ENCODE results near the gene SCNN1A. TPM values are rescaled to one million over a fixed set of nuclear protein-coding genes. Genes with fewer than 3 reads are reported as not detected.

SCNN1A gene
- total and polyA plus RNA-seq, 2 of the 13 experiments (the other 11 are each of a cell fraction or from before 2014, with no cell fraction given): 1.5 to 14.6 TPM

DNA sequence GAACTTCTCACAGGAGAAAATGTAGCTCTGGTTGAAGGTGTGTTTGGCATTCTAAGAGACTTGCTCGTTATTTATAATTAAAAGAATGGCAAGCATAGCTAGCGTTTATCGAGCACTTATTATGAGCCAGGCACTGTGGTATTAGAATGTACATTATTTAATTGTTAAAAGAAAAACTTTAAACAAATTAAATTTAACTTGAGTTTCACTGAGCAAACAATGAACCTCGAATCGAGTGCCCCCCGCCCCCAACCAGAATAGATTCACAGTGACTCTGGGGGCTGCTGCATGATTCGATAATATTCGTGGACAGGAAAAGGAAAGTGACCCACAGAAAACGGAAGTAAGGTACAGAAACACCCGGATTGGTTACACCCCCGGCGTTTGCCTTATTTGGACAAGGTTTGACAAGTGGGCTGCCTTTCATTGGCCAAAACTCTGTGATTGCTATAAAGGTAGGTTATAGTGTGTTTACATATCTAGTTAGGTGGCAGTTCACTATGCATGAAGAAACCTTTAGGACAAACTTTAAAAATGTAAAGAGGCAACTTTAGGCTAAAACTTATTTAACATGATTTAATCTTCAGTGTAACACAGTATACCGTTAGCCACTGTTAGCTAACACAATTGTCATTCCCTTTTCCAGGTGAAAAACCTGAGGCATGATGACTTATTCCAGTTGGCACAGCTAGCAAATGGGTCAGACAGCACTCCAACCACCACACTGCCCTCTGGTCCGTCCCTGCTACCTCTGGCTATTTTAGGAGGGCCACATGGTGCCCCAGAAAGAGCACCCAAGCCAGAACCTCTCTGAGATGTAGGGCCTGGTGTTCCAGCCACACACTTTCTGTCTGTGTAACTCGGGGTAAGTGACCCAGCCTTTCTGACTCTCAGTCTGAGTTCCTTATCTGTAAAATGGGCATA is 7.1 kb downstream of the SCNN1A start (continued):
- TF ChIP-seq, protein P1, sequence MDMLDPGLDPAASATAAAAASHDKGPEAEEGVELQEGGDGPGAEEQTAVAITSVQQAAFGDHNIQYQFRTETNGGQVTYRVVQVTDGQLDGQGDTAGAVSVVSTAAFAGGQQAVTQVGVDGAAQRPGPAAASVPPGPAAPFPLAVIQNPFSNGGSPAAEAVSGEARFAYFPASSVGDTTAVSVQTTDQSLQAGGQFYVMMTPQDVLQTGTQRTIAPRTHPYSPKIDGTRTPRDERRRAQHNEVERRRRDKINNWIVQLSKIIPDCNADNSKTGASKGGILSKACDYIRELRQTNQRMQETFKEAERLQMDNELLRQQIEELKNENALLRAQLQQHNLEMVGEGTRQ (IDR thresholded peaks at IDR 0.05; ENCODE audit: low read depth, low read length): no peak
- TF ChIP-seq, protein P1 (CRISPR knock-in tag; IDR thresholded peaks at IDR 0.05; ENCODE audit: borderline replicate concordance): peak; percentile 70; the same call in 1 of the 2 replicates

DNA sequence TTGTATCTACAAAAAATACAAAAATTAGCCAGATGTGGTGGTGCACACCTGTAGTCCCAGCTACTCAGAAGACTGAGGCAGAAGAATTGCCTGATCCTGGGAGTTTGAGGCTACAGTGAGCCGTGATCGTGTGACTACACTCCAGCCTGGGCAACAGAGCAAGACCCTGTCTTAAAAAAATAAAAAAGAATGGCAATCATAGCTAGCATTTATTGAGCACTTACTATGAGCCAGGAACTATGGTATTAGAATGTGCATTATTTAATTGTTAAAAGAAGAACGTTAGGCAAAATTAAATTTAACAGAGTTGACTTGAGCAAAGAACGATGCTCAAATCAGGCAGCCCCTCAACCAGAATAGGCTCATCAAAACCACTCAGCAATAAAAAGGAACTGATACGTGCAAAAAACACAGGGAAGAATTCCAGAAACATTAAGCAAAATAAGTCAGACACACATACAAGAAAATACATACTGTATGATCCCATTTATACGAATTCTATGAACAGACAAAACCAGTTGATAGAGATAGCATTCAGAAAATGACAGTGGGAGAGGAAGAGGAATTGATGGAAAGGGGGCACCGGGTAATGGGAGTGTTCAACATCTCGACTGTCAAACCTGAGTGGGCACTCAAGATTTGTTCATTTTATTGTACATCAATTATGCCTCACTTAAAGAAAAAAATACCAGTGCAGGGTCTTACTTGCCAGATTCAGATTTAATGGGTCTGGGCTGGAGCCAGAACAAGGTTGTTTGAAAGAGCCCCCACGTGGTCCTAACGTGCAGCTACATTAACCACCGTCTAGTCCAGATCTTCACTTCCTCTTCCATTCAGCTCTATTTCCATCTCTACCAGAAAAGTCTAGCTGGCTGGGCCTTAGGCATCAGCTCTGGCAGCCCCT is 8.0 kb downstream of the SCNN1A start:
- POLR2A ChIA-PET: interaction anchor here (0.5 to 2.9 kb wide), 9 partner anchors 16 to 73 kb away, joined by 3 to 55 read pairs (median 5); partner anchors contain the start of genes LTBR and TNFRSF1A
- TF ChIP-seq YEATS4 (CRISPR knock-in tag; IDR thresholded peaks at IDR 0.05; ENCODE audit: borderline replicate concordance): no peak
- TF ChIP-seq, protein P2, sequence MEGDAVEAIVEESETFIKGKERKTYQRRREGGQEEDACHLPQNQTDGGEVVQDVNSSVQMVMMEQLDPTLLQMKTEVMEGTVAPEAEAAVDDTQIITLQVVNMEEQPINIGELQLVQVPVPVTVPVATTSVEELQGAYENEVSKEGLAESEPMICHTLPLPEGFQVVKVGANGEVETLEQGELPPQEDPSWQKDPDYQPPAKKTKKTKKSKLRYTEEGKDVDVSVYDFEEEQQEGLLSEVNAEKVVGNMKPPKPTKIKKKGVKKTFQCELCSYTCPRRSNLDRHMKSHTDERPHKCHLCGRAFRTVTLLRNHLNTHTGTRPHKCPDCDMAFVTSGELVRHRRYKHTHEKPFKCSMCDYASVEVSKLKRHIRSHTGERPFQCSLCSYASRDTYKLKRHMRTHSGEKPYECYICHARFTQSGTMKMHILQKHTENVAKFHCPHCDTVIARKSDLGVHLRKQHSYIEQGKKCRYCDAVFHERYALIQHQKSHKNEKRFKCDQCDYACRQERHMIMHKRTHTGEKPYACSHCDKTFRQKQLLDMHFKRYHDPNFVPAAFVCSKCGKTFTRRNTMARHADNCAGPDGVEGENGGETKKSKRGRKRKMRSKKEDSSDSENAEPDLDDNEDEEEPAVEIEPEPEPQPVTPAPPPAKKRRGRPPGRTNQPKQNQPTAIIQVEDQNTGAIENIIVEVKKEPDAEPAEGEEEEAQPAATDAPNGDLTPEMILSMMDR (CRISPR knock-in tag; IDR thresholded peaks at IDR 0.05): peak; percentile 69
- TF ChIP-seq, protein P1 (IDR thresholded peaks at IDR 0.05; ENCODE audit: low read depth, low read length): 0 out of 2 replicates have a peak, but pooled peaks have one; percentile 28
- TF ChIP-seq, protein P1 (CRISPR knock-in tag; IDR thresholded peaks at IDR 0.05; ENCODE audit: borderline replicate concordance): no peak
- TF ChIP-seq KLF11 (CRISPR knock-in tag; IDR thresholded peaks at IDR 0.05): 0 out of 2 replicates have a peak, but pooled peaks have one; percentile 22
- peak; percentile 58 for TF ChIP-seq STAG1 (CRISPR knock-in tag; IDR thresholded peaks at IDR 0.05)
- TF ChIP-seq SAP130 (CRISPR knock-in tag; IDR thresholded peaks at IDR 0.05; ENCODE audit: low read depth): peak; percentile 27
- TF ChIP-seq ELF3 (CRISPR knock-in tag; IDR thresholded peaks at IDR 0.05): peak; percentile 67; the same call in 1 of the 2 replicates
- TF ChIP-seq ZNF605 (CRISPR knock-in tag; IDR thresholded peaks at IDR 0.05): 0 out of 2 replicates have a peak, but pooled peaks have one; percentile 22
- TF ChIP-seq ERF (CRISPR knock-in tag; IDR thresholded peaks at IDR 0.05): 0 out of 2 replicates have a peak, but pooled peaks have one; percentile 40
- TF ChIP-seq ZBTB7B (CRISPR knock-in tag; IDR thresholded peaks at IDR 0.05): 0 out of 2 replicates have a peak, but pooled peaks have one; percentile 35
- TF ChIP-seq ZNF207 (IDR thresholded peaks at IDR 0.05; ENCODE audit: borderline replicate concordance): no peak
- TF ChIP-seq FOSL2 (CRISPR knock-in tag; IDR thresholded peaks at IDR 0.05): no peak

More for the DNA sequence above, 8.0 kb downstream of the SCNN1A start:
- H3K79me2 ChIP-seq (ENCODE audit: insufficient read depth, low read length): no peaks in the 10 kb centered on the region
- no peak overlapping the region for H3K4me2 ChIP-seq (ENCODE audit: low read depth, low read length)
- no peaks in the 10 kb centered on the region for H3K36me3 ChIP-seq (replicated peaks in 1 of 2; ENCODE audit: control insufficient read depth in 1 of 2, insufficient read depth in 2 of 2, low read length in 2 of 2)
- no peaks in the 10 kb centered on the region for H3K27me3 ChIP-seq (ENCODE audit: control insufficient read depth in 1 of 2, insufficient read depth in 2 of 2, low read length in 2 of 2)
- CTCF ChIA-PET (ENCODE audit: low intra/inter-chr PET ratio, low total read pairs): interaction anchor here (0.8 to 1.3 kb wide), 4 partner anchors 32 to 46 kb away, joined by 3 to 7 read pairs (median 4); no protein-coding TSS in a partner anchor
- WGBS (ENCODE audit: low lambda C conversion rate): 67% methylated on average over 11 of the region's 11 CpGs
- peak overlapping the region; percentile 44 for H3K27ac ChIP-seq (ENCODE audit: extremely low read length, insufficient read depth, low read length)
- H2AFZ ChIP-seq (ENCODE audit: low read length): no peak overlapping the region
- intact Hi-C loops (cut with micrococcal nuclease; ENCODE audit: unreplicated experiment) (loop anchor here (1.0 kb wide), 1 partner anchor 41 kb away; no protein-coding TSS in a partner anchor), in situ Hi-C loops (cut with HindIII; ENCODE audit: extremely low pct_ligation_motif_present, low pct_unique_long_range_greater_than_20kb) (no loop called here)
- H3K4me3 ChIP-seq (replicated peaks in 1 of 3; ENCODE audit: insufficient read depth in 1 of 3, low read depth in 2 of 3, low read length in 3 of 3): no peak overlapping the region
- H3K4me1 ChIP-seq (ENCODE audit: insufficient read depth, low read length): peaks cover 61% of the 10 kb centered on the region
- H3K9me3 ChIP-seq (ENCODE audit: low read length): no peaks in the 10 kb centered on the region
- H4K20me1 ChIP-seq (ENCODE audit: insufficient read depth, low read length): no peaks in the 10 kb centered on the region
- no TSS peak for BruUV-seq (replicated peaks)
- ATAC-seq (no peak), DNase-seq (ENCODE audit: low spot score) (peak; percentile 56), FAIRE-seq (peak; percentile 75)
- no peak overlapping the region for H3K9ac ChIP-seq (ENCODE audit: insufficient read depth, low read depth, low read length)

All from HepG2 (cell line).